ENCODE measurements around the gene KRT85. TPM values are rescaled to one million over a fixed set of nuclear protein-coding genes. Genes with fewer than 3 reads are reported as not detected.

The KRT85 gene
- total and polyA plus RNA-seq, 2 donors: 0.24 to 0.59 TPM

GRCh38 chr12:52331039-52331438 is 36.2 kb downstream of the KRT85 start:
- no peak for DNase-seq (ENCODE audit: low read depth in 6 of 9, low spot score in 9 of 9)
- Histone ChIP-seq H3K4me1 (ENCODE audit: control insufficient read depth in 2 of 2, insufficient read depth in 2 of 2, low read length in 2 of 2) (peaks cover 0 to 4% of the 10 kb centered on the region in 2 donors), H3K4me3 (ENCODE audit: low read length in 2 of 2) (no peak overlapping the region), H3K27me3 (ENCODE audit: control insufficient read depth in 2 of 2, insufficient read depth in 1 of 2, low read length in 1 of 2) (peaks cover 0 to 5% of the 10 kb centered on the region in 2 donors), H3K36me3 (ENCODE audit: control insufficient read depth in 2 of 2, insufficient read depth in 2 of 2, low read length in 1 of 2) (no peaks in the 10 kb centered on the region), H3K9me3 (ENCODE audit: control insufficient read depth in 2 of 2, insufficient read depth in 1 of 2, low read length in 1 of 2) (peaks cover 0 to 8% of the 10 kb centered on the region in 2 donors), H3K27ac (ENCODE audit: low read depth in 1 of 2, low read length in 1 of 2) (no peak overlapping the region)
- WGBS: 45% methylated on average over 1 of the region's 1 CpG

DNA sequence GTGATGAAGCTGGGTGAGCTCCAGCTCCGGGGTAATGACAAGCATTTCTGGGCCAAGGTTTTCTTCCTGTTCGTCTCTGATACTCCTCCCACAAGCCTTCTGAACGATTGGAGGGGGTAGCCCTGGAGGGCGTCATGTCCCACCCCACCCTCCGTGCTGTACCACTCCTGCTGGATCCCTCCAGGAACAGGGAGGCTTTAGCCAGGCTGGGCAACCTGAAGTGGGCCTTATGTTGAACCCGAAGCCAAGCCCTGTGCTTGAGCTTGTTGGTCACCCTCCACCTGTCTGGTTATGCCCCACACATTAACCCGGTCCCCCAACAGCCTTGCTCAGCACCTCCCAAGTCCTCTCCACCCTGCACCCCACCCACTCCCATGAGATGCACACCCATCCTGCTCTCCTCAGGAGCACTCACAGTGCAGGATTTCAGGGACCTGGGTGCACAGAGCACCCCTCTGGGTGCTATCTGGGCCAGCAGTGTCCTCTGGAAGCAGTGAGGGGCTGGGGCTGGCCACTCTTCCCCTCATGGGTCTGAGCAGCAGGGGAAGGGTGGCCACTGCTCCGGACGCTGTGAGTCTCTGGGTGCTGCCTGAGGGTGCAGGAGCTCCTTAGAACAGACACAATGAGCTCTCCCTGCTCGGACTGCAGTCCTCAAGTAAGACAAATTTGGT is 39.3 kb downstream of the KRT85 start:
- WGBS: 71% methylated on average over 10 of the region's 10 CpGs
- Histone ChIP-seq H3K27me3 (ENCODE audit: control insufficient read depth in 2 of 2, insufficient read depth in 1 of 2, low read length in 1 of 2) (peaks cover 0 to 6% of the 10 kb centered on the region in 2 donors), H3K4me1 (ENCODE audit: control insufficient read depth in 2 of 2, insufficient read depth in 2 of 2, low read length in 2 of 2) (peaks cover 0 to 4% of the 10 kb centered on the region in 2 donors), H3K36me3 (ENCODE audit: control insufficient read depth in 2 of 2, insufficient read depth in 2 of 2, low read length in 1 of 2) (no peaks in the 10 kb centered on the region), H3K27ac (ENCODE audit: low read depth in 1 of 2, low read length in 1 of 2) (no peak overlapping the region), H3K9me3 (ENCODE audit: control insufficient read depth in 2 of 2, insufficient read depth in 1 of 2, low read length in 1 of 2) (peaks cover 0 to 3% of the 10 kb centered on the region in 2 donors), H3K4me3 (ENCODE audit: low read length in 2 of 2) (no peak overlapping the region)
- no peak for DNase-seq (ENCODE audit: low read depth in 6 of 9, low spot score in 9 of 9)

GRCh38 chr12:52327052-52327829 is 40.0 kb downstream of the KRT85 start:
- peak; percentile 33 to 79 (median 55) for DNase-seq (ENCODE audit: low read depth in 6 of 9, low spot score in 9 of 9)
- WGBS: 48% methylated on average over 11 of the region's 11 CpGs
- H3K27me3 ChIP-seq (ENCODE audit: control insufficient read depth in 2 of 2, insufficient read depth in 1 of 2, low read length in 1 of 2): peaks cover 0 to 10% of the 10 kb centered on the region in 2 donors
- H3K9me3 ChIP-seq (ENCODE audit: control insufficient read depth in 2 of 2, insufficient read depth in 1 of 2, low read length in 1 of 2): peaks cover 0 to 3% of the 10 kb centered on the region in 2 donors
- H3K4me3 ChIP-seq (ENCODE audit: low read length in 2 of 2): no peak overlapping the region
- peaks cover 0 to 4% of the 10 kb centered on the region in 2 donors for H3K4me1 ChIP-seq (ENCODE audit: control insufficient read depth in 2 of 2, insufficient read depth in 2 of 2, low read length in 2 of 2)
- H3K27ac ChIP-seq (ENCODE audit: low read depth in 1 of 2, low read length in 1 of 2): no peak overlapping the region
- no peaks in the 10 kb centered on the region for H3K36me3 ChIP-seq (ENCODE audit: control insufficient read depth in 2 of 2, insufficient read depth in 2 of 2, low read length in 1 of 2)

GRCh38 chr12:52324153-52324444 is 43.2 kb downstream of the KRT85 start:
- H3K36me3 ChIP-seq (ENCODE audit: control insufficient read depth in 2 of 2, insufficient read depth in 2 of 2, low read length in 1 of 2): no peaks in the 10 kb centered on the region
- peaks cover 0 to 4% of the 10 kb centered on the region in 2 donors for H3K4me1 ChIP-seq (ENCODE audit: control insufficient read depth in 2 of 2, insufficient read depth in 2 of 2, low read length in 2 of 2)
- no peak overlapping the region for H3K27ac ChIP-seq (ENCODE audit: low read depth in 1 of 2, low read length in 1 of 2)
- no peak for DNase-seq (ENCODE audit: low read depth in 6 of 9, low spot score in 9 of 9)
- H3K9me3 ChIP-seq (ENCODE audit: control insufficient read depth in 2 of 2, insufficient read depth in 1 of 2, low read length in 1 of 2): peaks cover 0 to 3% of the 10 kb centered on the region in 2 donors
- 95% methylated on average over 3 of the region's 3 CpGs for WGBS
- peaks cover 0 to 29% of the 10 kb centered on the region in 2 donors for H3K27me3 ChIP-seq (ENCODE audit: control insufficient read depth in 2 of 2, insufficient read depth in 1 of 2, low read length in 1 of 2)
- no peak overlapping the region for H3K4me3 ChIP-seq (ENCODE audit: low read length in 2 of 2)

DNA sequence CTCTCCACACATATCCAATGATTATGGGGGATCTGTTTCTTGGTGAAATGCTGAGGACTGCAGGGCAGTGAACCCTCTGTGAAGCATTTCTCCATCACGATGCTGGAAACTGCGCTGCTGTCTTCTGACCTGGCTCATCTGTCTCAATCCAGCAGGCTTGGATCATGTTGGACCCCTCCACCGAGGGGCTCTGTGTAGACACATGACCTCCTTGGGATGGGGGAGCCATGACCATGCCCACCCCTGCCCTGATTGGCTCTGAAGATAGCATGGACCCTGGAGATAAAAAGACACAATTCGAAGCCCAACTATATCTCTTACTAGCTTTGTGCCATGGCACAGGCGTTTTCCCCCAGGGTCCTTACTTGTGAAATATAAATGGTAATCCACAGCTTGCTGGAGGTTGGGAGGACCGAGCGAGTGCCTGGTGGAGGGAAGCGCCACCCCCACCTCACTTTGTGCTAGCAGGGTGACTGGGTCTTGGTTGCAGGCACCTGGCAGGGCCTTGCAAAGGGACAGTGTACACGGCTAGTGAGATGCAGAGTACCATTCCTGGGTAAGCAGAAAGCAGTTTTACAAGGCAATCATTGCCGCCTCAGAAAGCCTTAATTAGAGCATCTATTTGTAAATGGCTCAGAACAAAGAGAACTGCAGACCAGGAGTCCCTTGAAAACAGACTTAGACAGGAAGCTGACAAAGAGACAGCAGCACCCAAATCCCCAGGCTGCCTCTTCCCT is 43.7 kb downstream of the KRT85 start:
- H3K27me3 ChIP-seq (ENCODE audit: control insufficient read depth in 2 of 2, insufficient read depth in 1 of 2, low read length in 1 of 2): peaks cover 0 to 33% of the 10 kb centered on the region in 2 donors
- peaks cover 0 to 3% of the 10 kb centered on the region in 2 donors for H3K9me3 ChIP-seq (ENCODE audit: control insufficient read depth in 2 of 2, insufficient read depth in 1 of 2, low read length in 1 of 2)
- no peak overlapping the region for H3K27ac ChIP-seq (ENCODE audit: low read depth in 1 of 2, low read length in 1 of 2)
- no peak overlapping the region for H3K4me3 ChIP-seq (ENCODE audit: low read length in 2 of 2)
- H3K4me1 ChIP-seq (ENCODE audit: control insufficient read depth in 2 of 2, insufficient read depth in 2 of 2, low read length in 2 of 2): peaks cover 0 to 4% of the 10 kb centered on the region in 2 donors
- 89% methylated on average over 10 of the region's 10 CpGs for WGBS
- DNase-seq (ENCODE audit: low read depth in 6 of 9, low spot score in 9 of 9): no peak
- no peaks in the 10 kb centered on the region for H3K36me3 ChIP-seq (ENCODE audit: control insufficient read depth in 2 of 2, insufficient read depth in 2 of 2, low read length in 1 of 2)

DNA sequence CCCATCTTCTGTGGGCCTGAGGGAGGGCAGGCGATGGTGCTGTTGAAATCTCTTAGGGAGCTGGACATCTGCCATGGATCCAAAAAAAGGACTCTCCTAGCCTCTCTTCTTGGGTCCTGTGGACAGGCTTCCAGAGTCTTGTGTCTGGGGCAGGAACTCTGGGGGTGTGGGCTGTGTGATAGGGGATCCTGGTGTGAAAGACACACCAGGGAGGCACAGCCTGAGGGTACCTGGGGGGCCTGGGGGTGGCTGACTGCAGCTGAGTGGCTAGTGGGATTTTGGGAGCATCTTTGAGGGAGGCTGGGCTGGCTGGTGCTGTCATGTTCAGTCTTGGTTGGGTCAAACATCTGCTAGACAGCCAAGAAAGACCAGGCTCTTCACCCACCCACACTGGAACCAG is 44.3 kb downstream of the KRT85 start:
- peaks cover 0 to 3% of the 10 kb centered on the region in 2 donors for H3K9me3 ChIP-seq (ENCODE audit: control insufficient read depth in 2 of 2, insufficient read depth in 1 of 2, low read length in 1 of 2)
- no peak overlapping the region for H3K27ac ChIP-seq (ENCODE audit: low read depth in 1 of 2, low read length in 1 of 2)
- H3K4me1 ChIP-seq (ENCODE audit: control insufficient read depth in 2 of 2, insufficient read depth in 2 of 2, low read length in 2 of 2): peaks cover 0 to 4% of the 10 kb centered on the region in 2 donors
- H3K4me3 ChIP-seq (ENCODE audit: low read length in 2 of 2): no peak overlapping the region
- 90% methylated on average over 1 of the region's 1 CpG for WGBS
- DNase-seq (ENCODE audit: low read depth in 6 of 9, low spot score in 9 of 9): no peak
- no peaks in the 10 kb centered on the region for H3K36me3 ChIP-seq (ENCODE audit: control insufficient read depth in 2 of 2, insufficient read depth in 2 of 2, low read length in 1 of 2)
- peaks cover 0 to 37% of the 10 kb centered on the region in 2 donors for H3K27me3 ChIP-seq (ENCODE audit: control insufficient read depth in 2 of 2, insufficient read depth in 1 of 2, low read length in 1 of 2)

DNA sequence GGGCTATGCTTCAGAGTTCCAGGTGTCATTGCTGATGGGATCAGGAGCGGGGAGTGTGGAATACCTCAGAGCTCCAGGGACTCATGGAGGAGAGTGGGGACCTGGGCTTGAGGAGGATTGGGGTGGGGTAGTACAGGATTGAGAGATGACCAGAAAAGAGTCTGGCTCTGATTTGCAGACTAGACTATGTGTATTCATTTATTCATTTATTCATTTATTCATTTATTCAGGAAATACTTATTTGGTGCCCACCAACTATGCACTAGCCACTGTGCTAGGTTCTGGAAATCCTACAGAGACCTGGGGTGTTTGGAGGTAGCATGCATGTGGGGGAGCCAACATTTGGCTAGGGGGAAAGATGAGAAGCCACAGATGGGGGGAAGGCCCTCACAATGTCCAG is 45.2 kb downstream of the KRT85 start:
- Histone ChIP-seq H3K9me3 (ENCODE audit: control insufficient read depth in 2 of 2, insufficient read depth in 1 of 2, low read length in 1 of 2) (no peaks in the 10 kb centered on the region), H3K27me3 (ENCODE audit: control insufficient read depth in 2 of 2, insufficient read depth in 1 of 2, low read length in 1 of 2) (peaks cover 0 to 37% of the 10 kb centered on the region in 2 donors), H3K4me1 (ENCODE audit: control insufficient read depth in 2 of 2, insufficient read depth in 2 of 2, low read length in 2 of 2) (no peaks in the 10 kb centered on the region), H3K27ac (ENCODE audit: low read depth in 1 of 2, low read length in 1 of 2) (no peak overlapping the region), H3K4me3 (ENCODE audit: low read length in 2 of 2) (no peak overlapping the region), H3K36me3 (ENCODE audit: control insufficient read depth in 2 of 2, insufficient read depth in 2 of 2, low read length in 1 of 2) (no peaks in the 10 kb centered on the region)
- no peak for DNase-seq (ENCODE audit: low read depth in 6 of 9, low spot score in 9 of 9)
- 95% methylated on average over 1 of the region's 1 CpG for WGBS

GRCh38 chr12:52321418-52321817 is 45.9 kb downstream of the KRT85 start:
- Histone ChIP-seq H3K36me3 (ENCODE audit: control insufficient read depth in 2 of 2, insufficient read depth in 2 of 2, low read length in 1 of 2) (no peaks in the 10 kb centered on the region), H3K9me3 (ENCODE audit: control insufficient read depth in 2 of 2, insufficient read depth in 1 of 2, low read length in 1 of 2) (no peaks in the 10 kb centered on the region), H3K4me3 (ENCODE audit: low read length in 2 of 2) (no peak overlapping the region), H3K27ac (ENCODE audit: low read depth in 1 of 2, low read length in 1 of 2) (no peak overlapping the region), H3K4me1 (ENCODE audit: control insufficient read depth in 2 of 2, insufficient read depth in 2 of 2, low read length in 2 of 2) (no peaks in the 10 kb centered on the region), H3K27me3 (ENCODE audit: control insufficient read depth in 2 of 2, insufficient read depth in 1 of 2, low read length in 1 of 2) (peaks cover 0 to 37% of the 10 kb centered on the region in 2 donors)
- WGBS: 74% methylated on average over 4 of the region's 4 CpGs
- no peak for DNase-seq (ENCODE audit: low read depth in 6 of 9, low spot score in 9 of 9)

Data from thymus (tissue), 11 donors.